HG02571 (cell line): Measurements from ENCODE around the gene ADAMTS17.
"Not testable (repeated sequence)": the region's sequence is repeated elsewhere in the genome, so short reads cannot be mapped to it uniquely, and the experiment has no call there.

Source experiments
- ATAC-seq: cut with Tn5 transposase; IDR thresholded peaks from one replicate; pipeline ENCODE4 v1.9.1; 2021; ENCODE audit warnings: mild to moderate bottlenecking, moderate library complexity; ENCODE audit not compliant: unreplicated experiment

ADAMTS17 gene

GRCh38 chr15:100340721-100341238 lies 995 bp downstream of the ADAMTS17 start:
- no peak for ATAC-seq

GRCh38 chr15:100339999-100340398 lies 1.8 kb downstream of the ADAMTS17 start:
- ATAC-seq = no peak

GRCh38 chr15:100339451-100339850 lies 2.3 kb downstream of the ADAMTS17 start:
- ATAC-seq = not testable (repeated sequence)

GRCh38 chr15:100338971-100339444 lies 2.8 kb downstream of the ADAMTS17 start:
- no peak for ATAC-seq

- no peak for ATAC-seq
Measured at GRCh38 chr15:100338247-100338646, 3.5 kb downstream of the ADAMTS17 start.

GRCh38 chr15:100337096-100338044 lies 4.4 kb downstream of the ADAMTS17 start:
- ATAC-seq = no peak

- ATAC-seq = no peak
Measured at GRCh38 chr15:100336061-100336460, 5.7 kb downstream of the ADAMTS17 start.

- no peak for ATAC-seq
Measured at GRCh38 chr15:100335335-100335999, 6.3 kb downstream of the ADAMTS17 start.

GRCh38 chr15:100334905-100335304 lies 6.9 kb downstream of the ADAMTS17 start:
- no peak for ATAC-seq

- no peak for ATAC-seq
Measured at GRCh38 chr15:100334456-100334855, 7.3 kb downstream of the ADAMTS17 start.

GRCh38 chr15:100334015-100334414 lies 7.8 kb downstream of the ADAMTS17 start:
- ATAC-seq = no peak

GRCh38 chr15:100333236-100333635 lies 8.5 kb downstream of the ADAMTS17 start:
- no peak for ATAC-seq

- no peak for ATAC-seq
Measured at GRCh38 chr15:100332721-100333120, 9.1 kb downstream of the ADAMTS17 start.

- no peak for ATAC-seq
Measured at GRCh38 chr15:100332231-100332630, 9.5 kb downstream of the ADAMTS17 start.

- no peak for ATAC-seq
Measured at GRCh38 chr15:100330629-100331215, 11.1 kb downstream of the ADAMTS17 start.

- ATAC-seq = no peak
Measured at GRCh38 chr15:100330221-100330620, 11.6 kb downstream of the ADAMTS17 start.

GRCh38 chr15:100328796-100329195 lies 13.0 kb downstream of the ADAMTS17 start:
- ATAC-seq = no peak

- ATAC-seq = no peak
Measured at GRCh38 chr15:100318880-100319279, 22.9 kb downstream of the ADAMTS17 start.

GRCh38 chr15:100314809-100315400 lies 26.9 kb downstream of the ADAMTS17 start:
- no peak for ATAC-seq

GRCh38 chr15:100311833-100312476 lies 29.8 kb downstream of the ADAMTS17 start:
- ATAC-seq = no peak
